Transverse colon (tissue), 4 donors: ENCODE measurements around the gene NT5C1A.

Source experiments
- POLR2A ChIP-seq: fragments of 450-650 bp; IDR thresholded peaks from one replicate; pipeline ENCODE4 v1.6.1; 2016; ENCODE audit warnings: antibody characterized with exemption, mild to moderate bottlenecking, moderate library complexity
- POLR2AphosphoS5 ChIP-seq, 3 donors: sonication (generic); formaldehyde crosslinking; IDR thresholded peaks; one replicate each; pipeline ENCODE4 v1.6.1; 2016; ENCODE audit warnings: antibody characterized with exemption in 3 of 3
- TF ChIP-seq, protein P1 (sequence below), 5 experiments: fragments of 200-600 bp in 3 of 5; fragments of 450-650 bp in 2 of 5; sonication (generic) in 3 of 5; IDR thresholded peaks; 1 replicate in 2 of 5; 2 replicates in 3 of 5; pipeline ENCODE4 v1.5.1; 2016 to 2017; ENCODE audit warnings: antibody characterized with exemption in 5 of 5, inconsistent platforms in 3 of 5, mild to moderate bottlenecking in 2 of 5, moderate library complexity in 1 of 5

DNA sequence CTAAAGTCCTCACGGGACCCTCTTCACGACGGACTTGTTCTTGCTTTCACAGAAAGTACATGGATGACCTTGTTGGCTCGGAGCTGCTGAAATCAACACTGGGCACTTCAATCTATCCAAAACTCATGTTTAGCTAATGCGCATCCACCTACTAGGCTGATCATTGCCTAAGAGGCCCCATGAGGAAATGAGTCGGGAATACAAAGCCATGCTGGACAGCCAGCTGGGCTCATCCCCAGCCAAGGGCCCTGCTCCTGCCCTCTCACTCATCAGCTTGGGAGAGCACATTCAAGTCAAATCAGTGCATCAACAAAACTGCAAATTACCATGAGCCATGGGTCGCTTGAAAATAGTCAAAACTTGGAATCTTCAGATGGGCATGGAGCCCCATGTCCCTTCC lies 17.6 kb downstream of the NT5C1A start:
- no peak for TF ChIP-seq POLR2AphosphoS5 (IDR thresholded peaks at IDR 0.05)
- TF ChIP-seq POLR2A, result no peak
- TF ChIP-seq, protein P1, sequence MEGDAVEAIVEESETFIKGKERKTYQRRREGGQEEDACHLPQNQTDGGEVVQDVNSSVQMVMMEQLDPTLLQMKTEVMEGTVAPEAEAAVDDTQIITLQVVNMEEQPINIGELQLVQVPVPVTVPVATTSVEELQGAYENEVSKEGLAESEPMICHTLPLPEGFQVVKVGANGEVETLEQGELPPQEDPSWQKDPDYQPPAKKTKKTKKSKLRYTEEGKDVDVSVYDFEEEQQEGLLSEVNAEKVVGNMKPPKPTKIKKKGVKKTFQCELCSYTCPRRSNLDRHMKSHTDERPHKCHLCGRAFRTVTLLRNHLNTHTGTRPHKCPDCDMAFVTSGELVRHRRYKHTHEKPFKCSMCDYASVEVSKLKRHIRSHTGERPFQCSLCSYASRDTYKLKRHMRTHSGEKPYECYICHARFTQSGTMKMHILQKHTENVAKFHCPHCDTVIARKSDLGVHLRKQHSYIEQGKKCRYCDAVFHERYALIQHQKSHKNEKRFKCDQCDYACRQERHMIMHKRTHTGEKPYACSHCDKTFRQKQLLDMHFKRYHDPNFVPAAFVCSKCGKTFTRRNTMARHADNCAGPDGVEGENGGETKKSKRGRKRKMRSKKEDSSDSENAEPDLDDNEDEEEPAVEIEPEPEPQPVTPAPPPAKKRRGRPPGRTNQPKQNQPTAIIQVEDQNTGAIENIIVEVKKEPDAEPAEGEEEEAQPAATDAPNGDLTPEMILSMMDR (IDR thresholded peaks at IDR 0.05), result no peak
